Pancreas (tissue), 10 donors: Measurements from ENCODE around the gene ANKS1B. TPM values are rescaled to one million over a fixed set of nuclear protein-coding genes. Genes with fewer than 3 reads are reported as not detected.
"Not testable (repeated sequence)": the region's sequence is repeated elsewhere in the genome, so short reads cannot be mapped to it uniquely, and the experiment has no call there.

Experiments
- ATAC-seq, 4 donors: fragments of 200-7000 bp; cut with Tn5 transposase; one replicate each; pipeline versions ENCODE4 v1.8.0 to v1.9.1; 2020; ENCODE audit warnings: mild to moderate bottlenecking in 4 of 4, moderate library complexity in 4 of 4
- DNase-seq, 6 donors: peaks; one replicate each; pipeline ENCODE4 v3.0.0-alpha.2; 2020
- FAIRE-seq: peaks from 2 replicates; lab custom pipeline; 2012; peaks lifted over from hg19 to GRCh38; lab: Jason Lieb, UNC
- H3K27ac ChIP-seq, 4 donors: fragments of 200-600 bp; sonication (generic); 1 replicate in 3 of 4; 2 replicates in 1 of 4; pipeline versions ENCODE4 v1.5.0 to v1.8.0; 2020
- H3K27me3 ChIP-seq, 4 donors: fragments of 200-600 bp; one replicate each; pipeline ENCODE4 v1.8.0; 2021
- H3K36me3 ChIP-seq, 3 donors: fragments of 200-600 bp; sonication (generic) in 1 of 3; one replicate each; pipeline versions ENCODE4 v1.5.0 to v1.8.0; 2020 to 2021
- H3K4me1 ChIP-seq, 3 donors: fragments of 200-600 bp; one replicate each; pipeline ENCODE4 v1.8.0; 2021
- H3K4me3 ChIP-seq, 4 donors: fragments of 200-600 bp; sonication (generic) in 2 of 4; one replicate each; pipeline versions ENCODE4 v1.5.0 to v1.8.0; 2020 to 2021
- H3K9me3 ChIP-seq, 4 donors: fragments of 200-600 bp; one replicate each; pipeline ENCODE4 v1.8.0; 2021
- WGBS, 2 donors: extraction: QIAGEN DNeasy Blood & Tissue Kit; methylation state at CpG; one replicate each; pipeline ENCODE4 v1.1.7; 2013; 5-methylcytosine and 5-hydroxymethylcytosine counted together
- intact Hi-C, 3 donors: fragments of 100-400 bp; cut with DNase I; formaldehyde crosslinking; loops; one replicate each; pipeline versions ENCODE4 v1.11.1 to v1.14.2; 2022
- polyA plus RNA-seq, 2 donors: library from polyadenylated mRNA; stranded (reverse); fragments of 200-250 nt; gene quantifications; one replicate each; pipeline ENCODE4 v1.2.3, GENCODE V29; 2013
- total RNA-seq, 6 donors: library from RNA; stranded (reverse); fragmentation: NEBNext Ultra II Directional in 4 of 6; extraction: Animal tissue kit (Norgen Biotek cat#: 25700) in 4 of 6; gene quantifications; one replicate each; pipeline versions ENCODE4 v1.2.1 to v1.2.4, GENCODE V29; 2021 to 2023
- TF ChIP-seq, protein P1 (sequence below), 4 donors: fragments of 200-600 bp; sonication (generic) in 3 of 4; IDR thresholded peaks; one replicate each; pipeline versions ENCODE4 v1.5.0 to v1.8.0; 2021; ENCODE audit warnings: antibody characterized with exemption in 4 of 4
- donor health status: healthy with polysubstance abuse.
- donor health status: DM: no; HTN: no; CAD: no; lungs with moderate emphysema.
- donor health status: DM: no; HTN: no; CAD: no.
- donor health status: control.
- donor health status: control.
- donor health status: Bipolar disorder and iron deficiency.
- donor health status: DM: yes; HTN: yes; CAD: no.
- donor health status: DM: no; HTN: no; CAD: no.
- donor health status: DM: no; HTN: no; CAD: no.
- donor health status: DM: yes; HTN: yes; CAD: no.

ANKS1B gene
- total and polyA plus RNA-seq, 8 donors, result 0.49 to 3.2 (median 1.9) TPM

DNA sequence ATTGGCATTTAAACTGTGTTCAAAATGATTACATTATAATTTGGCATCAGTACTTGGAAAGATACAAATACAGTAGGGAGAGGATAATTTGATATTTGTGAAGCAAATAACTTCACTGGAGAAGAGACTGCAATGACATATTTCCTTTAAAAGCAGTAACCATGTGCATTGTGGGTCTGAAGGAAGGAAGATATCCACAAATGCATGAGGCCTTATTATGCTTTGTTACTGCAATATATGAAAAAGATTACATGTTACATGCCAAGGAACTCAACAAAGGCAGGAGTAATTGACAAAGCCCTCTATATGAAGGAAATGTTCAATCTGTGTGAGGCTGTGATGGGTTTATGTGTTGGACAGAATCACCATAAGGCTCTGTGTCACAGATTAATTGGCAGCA, 948.2 kb downstream of the ANKS1B start:
- DNase-seq (no peak), FAIRE-seq (no peak), ATAC-seq (no peak)
- intact Hi-C loops, result no loop called here
- no peaks in the 10 kb centered on the region for H3K27me3 ChIP-seq
- TF ChIP-seq, protein P1, sequence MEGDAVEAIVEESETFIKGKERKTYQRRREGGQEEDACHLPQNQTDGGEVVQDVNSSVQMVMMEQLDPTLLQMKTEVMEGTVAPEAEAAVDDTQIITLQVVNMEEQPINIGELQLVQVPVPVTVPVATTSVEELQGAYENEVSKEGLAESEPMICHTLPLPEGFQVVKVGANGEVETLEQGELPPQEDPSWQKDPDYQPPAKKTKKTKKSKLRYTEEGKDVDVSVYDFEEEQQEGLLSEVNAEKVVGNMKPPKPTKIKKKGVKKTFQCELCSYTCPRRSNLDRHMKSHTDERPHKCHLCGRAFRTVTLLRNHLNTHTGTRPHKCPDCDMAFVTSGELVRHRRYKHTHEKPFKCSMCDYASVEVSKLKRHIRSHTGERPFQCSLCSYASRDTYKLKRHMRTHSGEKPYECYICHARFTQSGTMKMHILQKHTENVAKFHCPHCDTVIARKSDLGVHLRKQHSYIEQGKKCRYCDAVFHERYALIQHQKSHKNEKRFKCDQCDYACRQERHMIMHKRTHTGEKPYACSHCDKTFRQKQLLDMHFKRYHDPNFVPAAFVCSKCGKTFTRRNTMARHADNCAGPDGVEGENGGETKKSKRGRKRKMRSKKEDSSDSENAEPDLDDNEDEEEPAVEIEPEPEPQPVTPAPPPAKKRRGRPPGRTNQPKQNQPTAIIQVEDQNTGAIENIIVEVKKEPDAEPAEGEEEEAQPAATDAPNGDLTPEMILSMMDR (IDR thresholded peaks at IDR 0.05), result no peak
- H3K4me3 ChIP-seq, result no peak overlapping the region
- H3K27ac ChIP-seq, result no peak overlapping the region
- H3K9me3 ChIP-seq, result no peaks in the 10 kb centered on the region
- H3K36me3 ChIP-seq, result no peaks in the 10 kb centered on the region
- no peaks in the 10 kb centered on the region for H3K4me1 ChIP-seq

DNA sequence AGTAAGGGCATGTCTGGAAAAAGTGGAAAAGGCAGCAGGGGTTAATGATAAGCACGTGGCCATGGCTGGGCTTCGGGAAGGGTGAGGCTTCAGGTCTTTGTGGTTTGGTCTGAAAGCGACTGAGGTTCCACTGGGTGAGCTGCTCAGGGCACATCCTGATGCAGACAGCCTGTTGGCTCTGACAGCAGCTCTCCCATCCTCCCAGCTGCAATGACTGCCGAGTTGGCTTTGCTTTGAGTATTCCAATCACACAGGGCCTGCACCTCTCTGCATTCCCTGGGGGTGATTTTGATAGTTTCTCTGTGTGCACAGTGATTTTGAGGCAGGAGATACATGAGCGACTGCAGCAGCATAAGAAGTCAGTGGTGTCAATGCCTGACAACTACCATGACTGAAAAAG, 948.9 kb downstream of the ANKS1B start:
- Histone ChIP-seq H3K4me1 (peaks cover 0 to 2% (median 0%) of the 10 kb centered on the region in 3 donors), H3K4me3 (no peak overlapping the region), H3K27ac (no peak overlapping the region), H3K27me3 (no peaks in the 10 kb centered on the region), H3K9me3 (no peaks in the 10 kb centered on the region), H3K36me3 (no peaks in the 10 kb centered on the region)
- TF ChIP-seq, protein P1 (IDR thresholded peaks at IDR 0.05), result no peak
- DNase-seq, result no peak
- intact Hi-C loops, result no loop called here
- ATAC-seq, result no peak
- no peak for FAIRE-seq
- WGBS, 2 donors, result 56 to 68% methylated on average over 5 of the region's 5 CpGs

DNA sequence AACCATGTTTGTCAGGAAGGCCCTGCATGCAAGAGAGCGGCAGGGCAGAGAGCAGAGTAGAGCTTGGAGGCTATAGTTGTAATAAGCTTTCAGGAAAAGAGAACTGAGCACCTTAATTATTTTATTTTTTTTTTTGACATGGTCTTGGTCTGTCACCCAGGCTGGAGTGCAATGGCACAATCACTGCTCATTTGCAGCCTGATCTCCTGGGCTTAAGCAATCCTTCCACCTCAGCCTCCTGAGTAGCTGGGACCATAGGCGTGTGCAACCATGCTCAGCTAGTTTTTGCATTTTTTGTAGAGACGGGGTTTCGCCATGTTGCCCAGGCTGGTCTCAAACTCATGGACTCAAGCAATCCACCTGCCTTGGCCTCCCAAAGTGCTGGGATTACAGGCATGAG, 950.5 kb downstream of the ANKS1B start:
- WGBS, 2 donors, result 95 to 97% methylated on average over 4 of the region's 4 CpGs
- ATAC-seq, FAIRE-seq: not testable (repeated sequence)

DNA sequence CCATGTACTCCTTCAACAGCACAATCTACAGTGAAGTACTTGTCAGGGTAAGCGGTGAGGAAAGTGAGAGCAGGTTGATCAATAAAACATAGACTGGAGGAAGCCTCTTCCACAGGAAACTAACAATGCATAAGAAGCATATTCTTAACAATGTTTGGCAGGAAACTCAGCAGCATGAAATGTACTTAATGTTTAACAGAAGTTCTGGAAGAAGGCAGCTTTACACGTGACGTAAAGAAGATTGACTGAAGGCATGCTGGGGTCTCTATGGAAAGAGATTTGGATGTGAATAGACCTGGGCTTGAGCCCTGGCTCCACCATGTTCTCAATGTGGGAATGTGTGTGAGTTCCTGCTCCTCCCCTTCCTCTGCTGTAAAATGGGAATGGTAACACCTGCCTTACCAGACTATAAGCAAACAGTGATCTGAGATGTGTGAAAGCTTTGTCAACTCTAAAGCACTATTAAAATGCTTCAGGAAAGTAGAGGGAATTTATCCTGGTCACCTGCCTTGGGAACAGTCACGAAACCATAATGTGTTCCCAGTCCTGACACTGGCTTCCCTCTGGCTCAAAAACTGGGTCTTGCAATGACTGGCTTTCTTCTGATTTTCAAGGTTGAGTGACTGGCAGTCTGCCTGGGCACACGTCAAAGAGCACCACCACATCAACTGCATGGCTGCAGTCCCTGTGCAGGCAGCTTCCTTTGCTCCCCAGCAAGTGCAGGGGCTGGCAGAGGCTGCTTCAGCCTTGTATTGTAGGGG, 955.0 kb downstream of the ANKS1B start:
- ATAC-seq (peak; percentile 91 to 92 (median 92)), FAIRE-seq (no peak), DNase-seq (peak; percentile 58 to 82 (median 77))
- Histone ChIP-seq H3K9me3 (no peaks in the 10 kb centered on the region), H3K4me3 (no peak overlapping the region), H3K27me3 (no peaks in the 10 kb centered on the region), H3K4me1 (peaks cover 0 to 19% (median 6%) of the 10 kb centered on the region in 3 donors), H3K36me3 (no peaks in the 10 kb centered on the region), H3K27ac (peak overlapping the region in 3 of 4 donors; percentile 18 to 58 (median 51))
- TF ChIP-seq, protein P1 (IDR thresholded peaks at IDR 0.05), result no peak
- intact Hi-C loops, result no loop called here
- 18 to 22% methylated on average over 5 of the region's 5 CpGs for WGBS, 2 donors

More for the DNA sequence above, 950.5 kb downstream of the ANKS1B start:
- H3K4me3 ChIP-seq, DNase-seq, H3K27me3 ChIP-seq, intact Hi-C loops, H3K36me3 ChIP-seq, H3K9me3 ChIP-seq, H3K27ac ChIP-seq: not testable (repeated sequence)
- peaks cover 0 to 17% (median 3%) of the 10 kb centered on the region in 3 donors for H3K4me1 ChIP-seq

DNA sequence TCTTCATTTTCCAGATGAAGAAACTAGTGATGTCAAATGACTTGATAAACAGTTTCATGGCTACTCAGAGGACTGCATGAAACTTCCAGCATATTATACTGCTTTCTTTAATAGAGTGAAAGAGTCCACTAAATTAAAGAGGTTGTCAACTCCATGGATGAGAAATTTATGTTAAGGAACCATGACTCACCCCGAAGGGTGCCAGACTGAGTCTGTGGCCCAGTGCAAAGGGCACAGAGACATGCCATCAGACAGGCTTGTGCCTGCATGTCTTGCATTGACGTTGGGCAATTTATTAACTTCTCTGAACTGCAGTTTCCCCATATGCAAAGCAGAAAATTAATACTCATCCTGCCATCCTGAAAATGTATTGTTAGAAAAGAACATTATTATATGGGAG, 957.3 kb downstream of the ANKS1B start:
- intact Hi-C loops, result no loop called here
- no peak for FAIRE-seq

More for the DNA sequence above, 957.3 kb downstream of the ANKS1B start:
- peaks cover 0 to 19% (median 6%) of the 10 kb centered on the region in 3 donors for H3K4me1 ChIP-seq
- ATAC-seq (peak in 1 of 4 donors; percentile 22), DNase-seq (no peak)
- no peaks in the 10 kb centered on the region for H3K9me3 ChIP-seq
- H3K27ac ChIP-seq, result no peak overlapping the region
- H3K27me3 ChIP-seq, result no peaks in the 10 kb centered on the region
- H3K4me3 ChIP-seq, result no peak overlapping the region
- WGBS, 2 donors, result 77 to 78% methylated on average over 2 of the region's 2 CpGs
- TF ChIP-seq, protein P1 (IDR thresholded peaks at IDR 0.05), result no peak
- no peaks in the 10 kb centered on the region for H3K36me3 ChIP-seq
